ENCODE data around the gene KPNA6. TPM values are rescaled to one million over a fixed set of nuclear protein-coding genes. Genes with fewer than 3 reads are reported as not detected.
A peak's percentile ranks its signal among the peaks of the same experiment; 100 is the strongest.

Gene KPNA6
- total and polyA plus RNA-seq, 2 of the 13 experiments (the other 11 are each of a cell fraction or from before 2014, with no cell fraction given): 22.0 to 47.5 TPM

DNA sequence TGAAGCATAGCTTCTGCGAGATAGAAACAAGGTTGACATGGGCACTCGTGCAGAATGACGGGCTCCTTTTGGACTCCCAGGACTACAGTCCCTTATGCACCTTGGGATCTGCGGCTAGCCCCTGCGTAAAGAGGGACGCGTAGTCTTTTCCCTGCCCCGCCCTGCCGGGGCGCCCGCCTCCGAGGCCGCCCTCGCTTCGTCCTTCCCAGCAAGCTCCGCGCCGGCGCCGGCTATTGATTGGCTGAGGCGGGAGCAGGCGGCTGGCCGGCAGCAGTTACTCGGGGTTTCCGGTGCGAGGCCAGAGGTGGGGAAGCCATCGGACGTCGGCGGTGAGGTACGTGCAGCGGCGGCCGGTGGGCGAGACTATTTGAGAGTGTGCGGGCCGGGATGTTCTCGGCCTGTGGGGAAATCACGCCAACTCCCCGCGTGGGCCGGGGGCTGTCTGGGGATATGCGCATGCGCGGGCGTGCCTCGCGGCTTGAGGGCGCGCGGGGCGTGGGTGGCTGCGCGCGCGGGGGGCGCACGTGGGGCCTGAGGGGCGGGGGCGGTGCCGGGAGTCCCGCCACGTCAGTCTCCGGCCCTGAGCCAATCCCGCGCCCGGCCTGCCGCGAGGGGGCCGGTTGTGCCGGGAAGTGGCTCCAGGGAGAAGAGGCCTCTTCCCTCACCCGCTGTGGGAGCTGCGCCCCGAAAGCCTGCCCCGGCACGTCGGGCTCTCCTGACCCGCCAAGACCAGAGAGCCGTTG is 71.8 kb downstream of the KPNA6 start, which contains the start of gene TXLNA (continued):
- TF ChIP-seq ZC3H4 (CRISPR knock-in tag; IDR thresholded peaks at IDR 0.05; ENCODE audit: borderline replicate concordance) (no peak), SNAI1 (CRISPR knock-in tag; IDR thresholded peaks at IDR 0.05; ENCODE audit: borderline replicate concordance) (0 out of 2 replicates have a peak, but pooled peaks have one; percentile 41), PAWR (CRISPR knock-in tag; IDR thresholded peaks at IDR 0.05; ENCODE audit: borderline replicate concordance) (no peak), FOXO1 (CRISPR knock-in tag; IDR thresholded peaks at IDR 0.05) (0 out of 2 replicates have a peak, but pooled peaks have one; percentile 28), GTF3A (CRISPR knock-in tag; conservative IDR thresholded peaks at IDR 0.05) (no peak), ZNF3 (CRISPR knock-in tag; IDR thresholded peaks at IDR 0.05) (no peak; the same call in 1 of the 2 replicates), TAF1 (CRISPR knock-in tag; IDR thresholded peaks at IDR 0.05) (peak; percentile 81; the same call in 1 of the 2 replicates), ZNF83 (CRISPR knock-in tag; IDR thresholded peaks at IDR 0.05; ENCODE audit: borderline replicate concordance) (peak; percentile 89; the same call in 1 of the 2 replicates), ZNF160 (CRISPR knock-in tag; IDR thresholded peaks at IDR 0.05) (no peak), NR3C1 (CRISPR knock-in tag; IDR thresholded peaks at IDR 0.05) (no peak), ARHGAP35 (CRISPR knock-in tag; IDR thresholded peaks at IDR 0.05; ENCODE audit: borderline replicate concordance) (0 out of 2 replicates have a peak, but pooled peaks have one; percentile 84), SIX4 (CRISPR knock-in tag; IDR thresholded peaks at IDR 0.05) (no peak), KLF6 (CRISPR knock-in tag; IDR thresholded peaks at IDR 0.05) (peak; percentile 95), ZNF615 (CRISPR knock-in tag; IDR thresholded peaks at IDR 0.05; ENCODE audit: borderline replicate concordance) (no peak), ZNF790 (CRISPR knock-in tag; IDR thresholded peaks at IDR 0.05; ENCODE audit: borderline replicate concordance) (peak; percentile 89; the same call in 1 of the 2 replicates), SP5 (CRISPR knock-in tag; IDR thresholded peaks at IDR 0.05; ENCODE audit: borderline replicate concordance, low read depth) (peak; percentile 49; the same call in 1 of the 2 replicates), ZNF557 (CRISPR knock-in tag; IDR thresholded peaks at IDR 0.05) (peak; percentile 25; the same call in 1 of the 2 replicates), ATRX (CRISPR knock-in tag; IDR thresholded peaks at IDR 0.05; ENCODE audit: borderline replicate concordance) (no peak)
- TF ChIP-seq, protein P1, sequence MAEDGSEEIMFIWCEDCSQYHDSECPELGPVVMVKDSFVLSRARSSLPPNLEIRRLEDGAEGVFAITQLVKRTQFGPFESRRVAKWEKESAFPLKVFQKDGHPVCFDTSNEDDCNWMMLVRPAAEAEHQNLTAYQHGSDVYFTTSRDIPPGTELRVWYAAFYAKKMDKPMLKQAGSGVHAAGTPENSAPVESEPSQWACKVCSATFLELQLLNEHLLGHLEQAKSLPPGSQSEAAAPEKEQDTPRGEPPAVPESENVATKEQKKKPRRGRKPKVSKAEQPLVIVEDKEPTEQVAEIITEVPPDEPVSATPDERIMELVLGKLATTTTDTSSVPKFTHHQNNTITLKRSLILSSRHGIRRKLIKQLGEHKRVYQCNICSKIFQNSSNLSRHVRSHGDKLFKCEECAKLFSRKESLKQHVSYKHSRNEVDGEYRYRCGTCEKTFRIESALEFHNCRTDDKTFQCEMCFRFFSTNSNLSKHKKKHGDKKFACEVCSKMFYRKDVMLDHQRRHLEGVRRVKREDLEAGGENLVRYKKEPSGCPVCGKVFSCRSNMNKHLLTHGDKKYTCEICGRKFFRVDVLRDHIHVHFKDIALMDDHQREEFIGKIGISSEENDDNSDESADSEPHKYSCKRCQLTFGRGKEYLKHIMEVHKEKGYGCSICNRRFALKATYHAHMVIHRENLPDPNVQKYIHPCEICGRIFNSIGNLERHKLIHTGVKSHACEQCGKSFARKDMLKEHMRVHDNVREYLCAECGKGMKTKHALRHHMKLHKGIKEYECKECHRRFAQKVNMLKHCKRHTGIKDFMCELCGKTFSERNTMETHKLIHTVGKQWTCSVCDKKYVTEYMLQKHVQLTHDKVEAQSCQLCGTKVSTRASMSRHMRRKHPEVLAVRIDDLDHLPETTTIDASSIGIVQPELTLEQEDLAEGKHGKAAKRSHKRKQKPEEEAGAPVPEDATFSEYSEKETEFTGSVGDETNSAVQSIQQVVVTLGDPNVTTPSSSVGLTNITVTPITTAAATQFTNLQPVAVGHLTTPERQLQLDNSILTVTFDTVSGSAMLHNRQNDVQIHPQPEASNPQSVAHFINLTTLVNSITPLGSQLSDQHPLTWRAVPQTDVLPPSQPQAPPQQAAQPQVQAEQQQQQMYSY (CRISPR knock-in tag; IDR thresholded peaks at IDR 0.05): no peak; the same call in 1 of the 2 replicates
- TF ChIP-seq, protein P2, sequence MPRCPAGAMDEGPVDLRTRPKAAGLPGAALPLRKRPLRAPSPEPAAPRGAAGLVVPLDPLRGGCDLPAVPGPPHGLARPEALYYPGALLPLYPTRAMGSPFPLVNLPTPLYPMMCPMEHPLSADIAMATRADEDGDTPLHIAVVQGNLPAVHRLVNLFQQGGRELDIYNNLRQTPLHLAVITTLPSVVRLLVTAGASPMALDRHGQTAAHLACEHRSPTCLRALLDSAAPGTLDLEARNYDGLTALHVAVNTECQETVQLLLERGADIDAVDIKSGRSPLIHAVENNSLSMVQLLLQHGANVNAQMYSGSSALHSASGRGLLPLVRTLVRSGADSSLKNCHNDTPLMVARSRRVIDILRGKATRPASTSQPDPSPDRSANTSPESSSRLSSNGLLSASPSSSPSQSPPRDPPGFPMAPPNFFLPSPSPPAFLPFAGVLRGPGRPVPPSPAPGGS (CRISPR knock-in tag; IDR thresholded peaks at IDR 0.05): peak; percentile 94; the same call in 1 of the 2 replicates
- TF ChIP-seq, protein P3, sequence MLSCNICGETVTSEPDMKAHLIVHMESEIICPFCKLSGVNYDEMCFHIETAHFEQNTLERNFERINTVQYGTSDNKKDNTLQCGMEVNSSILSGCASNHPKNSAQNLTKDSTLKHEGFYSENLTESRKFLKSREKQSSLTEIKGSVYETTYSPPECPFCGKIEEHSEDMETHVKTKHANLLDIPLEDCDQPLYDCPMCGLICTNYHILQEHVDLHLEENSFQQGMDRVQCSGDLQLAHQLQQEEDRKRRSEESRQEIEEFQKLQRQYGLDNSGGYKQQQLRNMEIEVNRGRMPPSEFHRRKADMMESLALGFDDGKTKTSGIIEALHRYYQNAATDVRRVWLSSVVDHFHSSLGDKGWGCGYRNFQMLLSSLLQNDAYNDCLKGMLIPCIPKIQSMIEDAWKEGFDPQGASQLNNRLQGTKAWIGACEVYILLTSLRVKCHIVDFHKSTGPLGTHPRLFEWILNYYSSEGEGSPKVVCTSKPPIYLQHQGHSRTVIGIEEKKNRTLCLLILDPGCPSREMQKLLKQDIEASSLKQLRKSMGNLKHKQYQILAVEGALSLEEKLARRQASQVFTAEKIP (CRISPR knock-in tag; IDR thresholded peaks at IDR 0.05; ENCODE audit: borderline replicate concordance): no peak
- TF ChIP-seq, protein P4, sequence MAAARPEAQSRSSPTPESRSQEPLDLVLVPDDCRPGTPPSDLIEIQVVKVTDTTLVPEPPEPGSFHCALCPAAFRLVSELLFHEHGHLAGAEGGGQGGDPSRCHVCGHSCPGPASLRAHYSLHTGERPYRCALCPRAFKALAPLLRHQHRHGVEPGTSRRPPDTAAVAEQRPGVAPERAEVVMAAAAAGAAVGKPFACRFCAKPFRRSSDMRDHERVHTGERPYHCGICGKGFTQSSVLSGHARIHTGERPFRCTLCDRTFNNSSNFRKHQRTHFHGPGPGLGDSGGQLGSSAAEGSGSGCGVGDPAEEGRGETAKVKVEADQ (CRISPR knock-in tag; IDR thresholded peaks at IDR 0.05; ENCODE audit: borderline replicate concordance): no peak; the same call in 1 of the 2 replicates
